NT2/D1 (cell line): ENCODE results near the gene RPL6.
"Not testable (repeated sequence)": the region's sequence is repeated elsewhere in the genome, so short reads cannot be mapped to it uniquely, and the experiment has no call there.

Experiments used
- DNase-seq: peaks from one replicate; pipeline ENCODE4 v3.0.0-alpha.2; 2011; ENCODE audit warnings: low read depth, low spot score
- H3K27me3 ChIP-seq: 2 replicates; pipeline ENCODE4 v1.6.0; 2011; ENCODE audit warnings: mild to moderate bottlenecking; ENCODE audit not compliant: insufficient read length, insufficient read depth
- H3K36me3 ChIP-seq: 2 replicates; pipeline ENCODE4 v1.6.1; 2011; ENCODE audit warnings: mild to moderate bottlenecking, low read length, mixed read lengths; ENCODE audit not compliant: insufficient read depth, insufficient read length
- H3K4me1 ChIP-seq: 2 replicates; pipeline ENCODE4 v1.5.1; 2011; ENCODE audit not compliant: insufficient read depth, insufficient read length
- H3K4me3 ChIP-seq: 2 replicates; pipeline ENCODE4 v1.5.1; 2011; ENCODE audit warnings: low read depth; ENCODE audit not compliant: insufficient read length
- H3K9ac ChIP-seq: 2 replicates; pipeline ENCODE4 v1.6.0; 2011; ENCODE audit warnings: low read depth; ENCODE audit not compliant: insufficient read length
- H3K9me3 ChIP-seq: 2 replicates; pipeline ENCODE4 v1.5.1; 2011; ENCODE audit warnings: mild to moderate bottlenecking, low read length; ENCODE audit not compliant: insufficient read depth
- SUZ12 ChIP-seq: IDR thresholded peaks from 2 replicates; pipeline ENCODE4 v1.6.1; 2011; ENCODE audit not compliant: insufficient read length, insufficient read depth; ENCODE audit errors: extremely low read depth
- YY1 ChIP-seq: IDR thresholded peaks from 2 replicates; pipeline ENCODE4 v1.6.1; 2011; ENCODE audit not compliant: insufficient read length, insufficient read depth
- ZNF274 ChIP-seq: IDR thresholded peaks from 2 replicates; pipeline ENCODE4 v1.6.1; 2011; ENCODE audit warnings: mild to moderate bottlenecking, low read depth, low read length

Gene RPL6

DNA sequence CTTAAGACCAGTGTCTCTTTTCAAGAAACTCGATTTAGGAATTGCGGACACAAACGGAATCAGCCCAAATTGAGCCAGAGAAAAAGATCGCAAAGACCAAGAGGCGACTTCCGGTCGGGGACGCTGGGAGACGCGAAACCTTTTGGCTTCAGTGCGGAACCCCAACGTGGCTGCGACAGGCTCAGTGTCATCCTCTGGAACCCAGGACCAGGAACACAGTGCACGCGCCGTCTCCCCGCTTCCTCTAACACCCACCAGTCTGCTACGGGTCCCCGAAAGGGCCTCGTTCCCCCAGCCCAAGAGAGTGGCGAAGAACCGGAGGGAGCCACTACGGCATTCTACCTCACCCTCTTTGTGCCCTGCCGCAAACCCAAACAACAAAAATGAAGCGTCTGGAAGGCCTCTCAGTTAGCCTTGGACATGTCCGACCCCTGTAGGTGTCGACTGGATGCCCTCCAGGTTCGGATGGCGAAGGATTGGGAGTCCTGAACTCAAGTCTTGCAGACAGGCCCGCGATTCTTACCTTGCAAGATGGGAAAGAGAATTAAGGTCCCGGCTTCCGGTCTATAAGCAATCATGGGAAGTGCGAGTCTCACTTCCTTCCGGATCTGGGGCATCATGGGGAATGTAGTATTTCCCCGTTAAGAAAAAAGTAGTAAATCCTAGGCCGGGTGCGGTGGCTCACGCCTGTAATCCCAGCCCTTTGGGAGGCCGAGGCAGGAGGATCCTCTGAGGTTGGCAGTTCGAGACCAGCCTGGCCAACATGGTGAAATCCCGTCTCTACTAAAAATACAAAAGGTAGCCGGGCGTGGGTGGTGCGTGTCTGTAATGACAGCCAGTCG lies at the start of gene RPL6:
RPL6 (minus strand) TSS at position 542 of the 842 bp plus-strand sequence. CDS start 949 bp downstream, outside the sequence.
- peak; percentile 87 for DNase-seq
- H3K4me3 ChIP-seq: peak within 1 kb of the TSS; percentile 97
- no peaks in the 10 kb centered on the region for H3K27me3 ChIP-seq
- no peaks in the 10 kb centered on the region for H3K9me3 ChIP-seq
- TF ChIP-seq YY1 (no peak), SUZ12 (no peak), ZNF274 (no peak)
- peaks cover 2% of the 10 kb centered on the region for H3K4me1 ChIP-seq
- H3K36me3 ChIP-seq: peaks cover 50% of the 10 kb centered on the region
- peak within 1 kb of the TSS; percentile 98 for H3K9ac ChIP-seq

DNA sequence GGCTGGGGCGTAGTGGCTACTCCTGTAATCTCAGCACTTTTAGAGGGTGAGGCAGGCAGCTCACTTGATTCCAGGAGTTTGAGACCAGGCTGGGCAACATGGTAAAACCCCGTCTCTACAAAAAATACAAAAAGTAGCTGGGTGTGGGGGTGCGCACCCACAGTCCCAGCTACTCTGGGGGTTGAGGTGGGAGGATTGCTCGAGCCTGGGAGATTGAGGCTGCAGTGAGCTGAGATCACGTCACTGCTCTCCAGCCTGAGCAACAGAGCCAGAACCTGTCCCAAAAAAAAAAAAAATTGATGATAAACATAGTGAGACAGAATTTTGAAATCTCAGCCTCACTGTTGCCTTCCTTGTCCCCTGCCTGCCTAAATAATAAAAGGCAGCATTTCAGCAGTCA lies 49.3 kb upstream of the RPL6 start:
- H3K36me3 ChIP-seq: peaks cover 73% of the 10 kb centered on the region
- no peak overlapping the region for H3K4me3 ChIP-seq
- H3K9ac ChIP-seq: no peak overlapping the region
- no peaks in the 10 kb centered on the region for H3K9me3 ChIP-seq
- TF ChIP-seq ZNF274: no peak
- TF ChIP-seq YY1: no peak
- no peak for TF ChIP-seq SUZ12
- H3K4me1 ChIP-seq: no peaks in the 10 kb centered on the region
- H3K27me3 ChIP-seq: no peaks in the 10 kb centered on the region
- DNase-seq: no peak

DNA sequence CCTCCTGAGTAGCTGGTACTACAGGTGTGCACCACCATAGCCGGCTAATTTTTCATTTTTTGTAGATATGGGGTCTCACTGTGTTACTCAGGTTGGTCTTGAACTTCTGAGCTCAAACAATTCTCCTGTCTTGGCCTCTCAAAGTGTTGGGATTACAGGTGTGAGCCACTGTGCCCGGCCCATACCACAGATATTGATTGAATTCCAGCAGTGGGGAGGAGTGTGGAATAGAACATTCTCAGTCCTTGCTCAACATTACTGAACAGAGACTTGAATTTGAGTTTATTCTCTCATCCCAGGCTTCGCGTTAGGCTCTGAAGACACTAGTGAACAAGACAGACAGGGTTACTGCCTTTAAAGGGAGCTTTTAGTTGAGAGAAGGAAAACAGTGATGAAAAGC lies 48.9 kb upstream of the RPL6 start:
- no peak overlapping the region for H3K4me3 ChIP-seq
- no peak for TF ChIP-seq YY1
- no peak overlapping the region for H3K9ac ChIP-seq
- H3K27me3 ChIP-seq: no peaks in the 10 kb centered on the region
- H3K4me1 ChIP-seq: no peaks in the 10 kb centered on the region
- DNase-seq: no peak
- peaks cover 74% of the 10 kb centered on the region for H3K36me3 ChIP-seq
- no peaks in the 10 kb centered on the region for H3K9me3 ChIP-seq

DNA sequence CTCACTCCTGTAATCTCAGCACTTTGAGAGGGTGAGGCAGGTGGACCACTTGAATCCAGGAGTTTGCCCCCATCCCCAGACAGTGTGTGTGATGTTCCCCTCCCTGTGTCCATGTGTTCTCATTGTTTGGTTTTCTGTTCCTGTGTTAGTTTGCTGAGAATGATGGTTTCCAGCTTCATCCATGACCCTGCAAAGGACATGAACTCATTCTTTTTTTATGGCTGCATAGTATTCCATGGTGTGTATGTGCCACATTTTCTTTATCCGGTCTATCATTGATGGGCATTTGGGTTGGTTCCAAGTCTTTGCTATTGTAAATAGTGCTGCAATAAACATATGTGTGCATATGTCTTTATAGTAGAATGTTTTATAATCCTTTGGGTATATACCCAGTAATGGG lies 47.7 kb upstream of the RPL6 start:
- not testable (repeated sequence) for H3K9me3 ChIP-seq, H3K27me3 ChIP-seq, H3K9ac ChIP-seq, DNase-seq, H3K4me3 ChIP-seq, H3K4me1 ChIP-seq
- H3K36me3 ChIP-seq: peaks cover 84% of the 10 kb centered on the region

DNA sequence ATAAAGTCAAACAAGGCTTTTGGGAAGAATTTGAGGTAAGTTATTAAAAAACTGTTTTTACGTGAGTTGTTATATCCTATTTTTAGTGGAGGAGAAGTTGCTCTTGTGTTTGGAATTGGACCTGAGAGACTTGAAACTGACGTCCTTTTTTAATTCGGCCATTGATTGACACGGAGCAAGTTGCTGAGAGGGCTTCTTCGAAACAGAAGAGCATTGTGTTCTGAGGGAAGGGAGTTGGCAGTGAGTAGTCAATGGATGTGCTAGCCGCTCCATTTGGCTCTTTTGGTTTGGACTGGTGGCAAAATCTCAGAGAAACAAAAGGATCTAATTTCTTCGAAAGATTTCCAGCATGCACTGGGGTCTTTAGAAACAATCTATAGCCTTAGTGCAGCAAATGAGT lies 46.6 kb upstream of the RPL6 start:
- Histone ChIP-seq H3K9ac (no peak overlapping the region), H3K36me3 (peaks cover 82% of the 10 kb centered on the region), H3K27me3 (no peaks in the 10 kb centered on the region), H3K9me3 (no peaks in the 10 kb centered on the region), H3K4me3 (no peak overlapping the region), H3K4me1 (no peaks in the 10 kb centered on the region)
- no peak for DNase-seq
- TF ChIP-seq ZNF274: no peak
- TF ChIP-seq YY1: no peak
- TF ChIP-seq SUZ12: no peak

DNA sequence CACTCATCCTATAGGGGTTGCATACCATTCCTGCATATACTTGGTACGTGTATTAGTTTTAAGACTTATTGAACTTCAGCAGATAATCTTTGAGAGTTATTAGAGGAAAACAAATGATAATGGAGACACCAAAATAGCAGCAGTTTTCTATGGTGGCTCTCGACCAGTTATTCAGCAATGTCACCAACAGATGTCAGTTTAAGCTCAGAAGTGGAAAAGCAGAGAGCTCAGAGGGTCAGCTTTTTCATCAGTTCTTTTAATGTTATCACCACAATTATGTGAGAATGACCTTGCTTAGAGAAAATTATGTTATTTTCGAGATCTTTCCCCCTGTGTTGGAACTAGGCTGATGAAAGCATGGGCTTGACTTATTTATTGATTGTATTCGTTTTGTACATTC lies 41.3 kb upstream of the RPL6 start:
- no peak overlapping the region for H3K4me3 ChIP-seq
- H3K36me3 ChIP-seq: peaks cover 94% of the 10 kb centered on the region
- TF ChIP-seq SUZ12 (no peak), ZNF274 (no peak), YY1 (no peak)
- no peak overlapping the region for H3K9ac ChIP-seq
- H3K9me3 ChIP-seq: no peaks in the 10 kb centered on the region
- H3K27me3 ChIP-seq: no peaks in the 10 kb centered on the region
- DNase-seq: no peak
- no peaks in the 10 kb centered on the region for H3K4me1 ChIP-seq

DNA sequence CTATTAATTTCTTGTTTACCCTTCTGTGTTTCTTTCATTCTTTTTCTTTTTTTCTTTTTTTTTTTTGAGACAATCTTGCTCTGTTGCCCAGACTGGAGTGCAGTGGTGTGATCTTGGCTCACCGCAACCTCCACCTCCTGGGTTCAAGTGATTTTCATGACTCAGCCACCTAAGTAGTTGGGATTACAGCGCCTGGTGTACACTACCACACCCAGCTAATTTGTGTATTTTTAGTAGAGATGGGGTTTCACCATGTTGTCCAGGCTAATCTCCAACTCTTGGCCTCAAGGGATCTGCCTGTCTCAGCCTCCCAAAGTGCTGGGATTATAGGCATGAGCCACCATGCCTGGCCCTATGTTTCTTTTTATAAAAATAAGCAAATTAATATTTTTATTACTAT lies 38.8 kb upstream of the RPL6 start:
- peaks cover 83% of the 10 kb centered on the region for H3K36me3 ChIP-seq
- not testable (repeated sequence) for DNase-seq, H3K27me3 ChIP-seq, H3K4me3 ChIP-seq, H3K9ac ChIP-seq, H3K9me3 ChIP-seq, H3K4me1 ChIP-seq

DNA sequence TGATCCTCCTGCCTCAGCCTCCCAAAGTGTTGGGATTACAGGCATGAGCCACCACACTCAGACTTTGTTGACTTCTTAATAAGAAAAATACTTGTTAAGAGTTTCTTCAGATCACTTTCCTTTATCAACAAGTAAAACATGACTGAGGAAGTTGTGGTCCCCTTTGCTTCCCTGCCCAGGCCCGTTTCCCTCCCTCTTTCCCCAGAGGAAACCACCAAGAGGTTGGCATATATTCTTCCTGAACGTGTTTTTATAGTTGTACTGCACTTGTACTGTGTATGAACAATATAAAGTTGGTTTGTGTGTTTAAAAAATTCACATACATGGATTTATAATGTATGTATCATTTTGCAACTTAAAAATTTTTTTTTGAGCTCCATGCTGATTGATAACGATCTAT lies 37.7 kb upstream of the RPL6 start:
- TF ChIP-seq YY1 (no peak), SUZ12 (no peak), ZNF274 (no peak)
- Histone ChIP-seq H3K9ac (no peak overlapping the region), H3K4me1 (no peaks in the 10 kb centered on the region), H3K36me3 (peaks cover 73% of the 10 kb centered on the region), H3K9me3 (no peaks in the 10 kb centered on the region), H3K27me3 (no peaks in the 10 kb centered on the region), H3K4me3 (no peak overlapping the region)
- no peak for DNase-seq
